HUES48 (cell line): ENCODE measurements around the gene CARNS1.

Experiments
- H3K27ac ChIP-seq: one replicate; pipeline ENCODE4 v1.7.0; 2013; ENCODE audit warnings: low read depth, low read length, inconsistent platforms
- H3K27me3 ChIP-seq: 2 replicates; pipeline ENCODE4 v1.6.1; 2013; ENCODE audit warnings: mild to moderate bottlenecking, low read length; ENCODE audit not compliant: control insufficient read depth, insufficient read depth
- H3K36me3 ChIP-seq: 2 replicates; pipeline ENCODE4 v1.6.1; 2013; ENCODE audit warnings: low read length; ENCODE audit not compliant: control insufficient read depth, insufficient read depth
- H3K4me1 ChIP-seq: 2 replicates; pipeline ENCODE4 v1.6.1; 2013; ENCODE audit warnings: mild to moderate bottlenecking, low read length; ENCODE audit not compliant: control insufficient read depth, insufficient read depth
- H3K4me3 ChIP-seq: 2 replicates; pipeline ENCODE4 v1.5.1; 2013; ENCODE audit warnings: mild to moderate bottlenecking, low read depth, low read length
- H3K9ac ChIP-seq: 2 replicates; pipeline ENCODE4 v1.6.1; 2013; ENCODE audit warnings: mild to moderate bottlenecking, low read depth, low read length, moderate library complexity
- H3K9me3 ChIP-seq: 2 replicates; pipeline ENCODE4 v1.6.1; 2013; ENCODE audit warnings: low read length; ENCODE audit not compliant: control insufficient read depth, insufficient read depth

The CARNS1 gene

DNA sequence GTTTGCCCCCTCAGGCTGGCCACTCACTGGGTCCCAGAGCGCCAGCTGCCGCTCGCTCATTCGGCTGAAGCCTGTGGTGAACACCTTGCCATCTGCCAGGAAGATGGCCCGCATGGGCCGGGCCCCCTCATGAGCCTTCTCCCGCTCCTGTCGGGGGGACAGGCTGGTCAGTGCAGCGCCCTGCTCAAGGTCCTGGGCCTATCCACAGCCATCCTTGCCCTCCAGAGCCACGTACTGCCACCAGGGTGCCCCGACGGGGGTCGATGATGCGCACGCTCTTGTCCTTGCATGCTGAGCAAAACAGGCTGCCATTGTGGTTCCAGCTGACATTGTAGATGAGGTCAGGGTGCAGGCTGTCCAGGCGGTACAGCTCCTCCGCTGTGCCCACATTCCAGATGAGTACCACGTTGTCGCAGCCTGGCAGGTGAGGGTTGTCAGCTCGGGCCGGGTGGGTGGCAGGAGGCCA, 25.7 kb downstream of the CARNS1 start:
- H3K4me3 ChIP-seq: no peak overlapping the region
- peaks cover 42% of the 10 kb centered on the region for H3K36me3 ChIP-seq
- H3K27ac ChIP-seq: no peak overlapping the region
- no peak overlapping the region for H3K9ac ChIP-seq
- no peaks in the 10 kb centered on the region for H3K9me3 ChIP-seq
- H3K4me1 ChIP-seq: peaks cover 14% of the 10 kb centered on the region
- no peaks in the 10 kb centered on the region for H3K27me3 ChIP-seq

- H3K4me3 ChIP-seq: no peak overlapping the region
- no peaks in the 10 kb centered on the region for H3K9me3 ChIP-seq
Measured at GRCh38 chr11:67441731-67442351, 26.4 kb downstream of the CARNS1 start.

DNA sequence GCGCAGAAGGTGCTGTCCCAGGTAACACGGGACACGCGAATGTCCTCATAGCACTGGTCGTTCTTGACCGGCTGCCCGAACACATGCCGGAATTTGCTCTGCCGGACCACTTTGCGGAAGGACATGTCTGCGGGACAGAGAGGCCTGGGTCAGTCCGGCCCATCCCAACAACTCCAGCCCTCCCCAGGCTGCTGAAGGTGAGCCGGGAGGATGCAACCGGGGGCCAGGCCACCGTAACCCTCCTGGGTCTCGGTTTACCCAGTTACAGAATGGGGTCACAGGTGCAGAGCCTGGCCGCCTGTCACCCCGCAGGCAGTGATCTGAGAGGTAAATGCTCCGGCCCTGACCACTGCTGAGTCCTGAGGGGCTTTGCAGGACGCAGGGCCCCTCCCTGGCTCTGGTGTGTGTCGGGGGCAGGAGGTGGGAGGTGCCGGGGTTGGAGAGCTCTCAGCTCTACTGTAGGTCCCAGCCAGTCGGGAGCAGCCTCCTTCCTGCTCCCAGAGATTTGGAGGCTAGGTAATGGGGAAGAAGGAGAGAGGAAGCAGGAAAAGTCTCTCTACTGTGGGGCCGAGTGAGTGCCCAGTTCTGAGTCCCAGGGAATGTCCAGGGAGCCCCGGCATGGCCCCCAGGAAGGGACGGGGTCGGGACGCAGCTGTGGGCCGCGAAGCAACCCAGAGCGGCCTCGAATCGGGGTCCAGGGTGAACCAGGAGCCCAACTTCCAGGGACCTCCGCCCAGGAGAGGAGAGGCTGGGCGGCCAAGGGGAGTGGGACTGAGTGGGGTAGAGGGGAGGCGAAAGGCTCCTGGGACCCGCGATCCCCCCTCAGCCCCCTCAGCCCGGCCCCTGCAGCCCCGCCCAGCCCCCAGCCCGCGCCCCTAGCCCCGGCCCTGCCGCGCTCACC, 27.3 kb downstream of the CARNS1 start:
- peak overlapping the region; percentile 70 for H3K4me3 ChIP-seq
- H3K9me3 ChIP-seq: no peaks in the 10 kb centered on the region
- H3K27ac ChIP-seq: peak overlapping the region; percentile 46
- peaks cover 39% of the 10 kb centered on the region for H3K36me3 ChIP-seq
- H3K27me3 ChIP-seq: no peaks in the 10 kb centered on the region
- peaks cover 3% of the 10 kb centered on the region; the same call in 1 of the 2 replicates for H3K4me1 ChIP-seq
- no peak overlapping the region for H3K9ac ChIP-seq

More at GRCh38 chr11:67441731-67442351, 26.4 kb downstream of the CARNS1 start:
- no peaks in the 10 kb centered on the region for H3K27me3 ChIP-seq
- H3K4me1 ChIP-seq: peaks cover 10% of the 10 kb centered on the region
- H3K9ac ChIP-seq: no peak overlapping the region
- H3K36me3 ChIP-seq: peaks cover 42% of the 10 kb centered on the region
- no peak overlapping the region for H3K27ac ChIP-seq

DNA sequence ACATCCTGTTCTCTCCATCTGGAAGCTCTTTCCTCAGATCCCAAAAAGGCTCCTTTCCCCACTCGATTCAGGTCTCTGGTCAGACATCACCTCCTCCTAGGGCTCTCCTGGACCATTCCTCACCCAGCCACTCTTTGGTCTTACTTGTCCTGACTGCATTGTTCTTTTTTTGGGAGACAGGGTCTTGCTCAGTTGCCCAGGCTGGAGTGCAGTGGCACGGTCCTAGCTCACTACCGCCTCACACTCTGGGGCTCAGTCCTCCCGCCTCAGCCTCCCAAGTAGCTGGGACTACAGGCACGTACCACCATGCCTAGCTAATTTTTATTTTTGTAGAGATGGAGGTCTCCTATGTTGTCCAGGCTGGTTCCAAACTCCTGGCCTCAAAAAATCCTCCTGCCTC, 30.0 kb downstream of the CARNS1 start:
- Histone ChIP-seq H3K9me3 (no peaks in the 10 kb centered on the region), H3K4me3 (no peak overlapping the region), H3K9ac (no peak overlapping the region), H3K36me3 (peaks cover 14% of the 10 kb centered on the region), H3K27me3 (no peaks in the 10 kb centered on the region), H3K4me1 (no peaks in the 10 kb centered on the region), H3K27ac (no peak overlapping the region)

GRCh38 chr11:67448220-67448609, 32.7 kb downstream of the CARNS1 start:
- H3K27me3 ChIP-seq: no peaks in the 10 kb centered on the region
- H3K27ac ChIP-seq: no peak overlapping the region
- H3K36me3 ChIP-seq: no peaks in the 10 kb centered on the region
- H3K9me3 ChIP-seq: no peaks in the 10 kb centered on the region
- no peaks in the 10 kb centered on the region for H3K4me1 ChIP-seq
- H3K9ac ChIP-seq: no peak overlapping the region
- H3K4me3 ChIP-seq: no peak overlapping the region

GRCh38 chr11:67449116-67449844, 33.8 kb downstream of the CARNS1 start:
- Histone ChIP-seq H3K4me1 (no peaks in the 10 kb centered on the region), H3K27ac (no peak overlapping the region), H3K27me3 (no peaks in the 10 kb centered on the region), H3K9ac (no peak overlapping the region), H3K4me3 (no peak overlapping the region), H3K9me3 (no peaks in the 10 kb centered on the region), H3K36me3 (no peaks in the 10 kb centered on the region)

DNA sequence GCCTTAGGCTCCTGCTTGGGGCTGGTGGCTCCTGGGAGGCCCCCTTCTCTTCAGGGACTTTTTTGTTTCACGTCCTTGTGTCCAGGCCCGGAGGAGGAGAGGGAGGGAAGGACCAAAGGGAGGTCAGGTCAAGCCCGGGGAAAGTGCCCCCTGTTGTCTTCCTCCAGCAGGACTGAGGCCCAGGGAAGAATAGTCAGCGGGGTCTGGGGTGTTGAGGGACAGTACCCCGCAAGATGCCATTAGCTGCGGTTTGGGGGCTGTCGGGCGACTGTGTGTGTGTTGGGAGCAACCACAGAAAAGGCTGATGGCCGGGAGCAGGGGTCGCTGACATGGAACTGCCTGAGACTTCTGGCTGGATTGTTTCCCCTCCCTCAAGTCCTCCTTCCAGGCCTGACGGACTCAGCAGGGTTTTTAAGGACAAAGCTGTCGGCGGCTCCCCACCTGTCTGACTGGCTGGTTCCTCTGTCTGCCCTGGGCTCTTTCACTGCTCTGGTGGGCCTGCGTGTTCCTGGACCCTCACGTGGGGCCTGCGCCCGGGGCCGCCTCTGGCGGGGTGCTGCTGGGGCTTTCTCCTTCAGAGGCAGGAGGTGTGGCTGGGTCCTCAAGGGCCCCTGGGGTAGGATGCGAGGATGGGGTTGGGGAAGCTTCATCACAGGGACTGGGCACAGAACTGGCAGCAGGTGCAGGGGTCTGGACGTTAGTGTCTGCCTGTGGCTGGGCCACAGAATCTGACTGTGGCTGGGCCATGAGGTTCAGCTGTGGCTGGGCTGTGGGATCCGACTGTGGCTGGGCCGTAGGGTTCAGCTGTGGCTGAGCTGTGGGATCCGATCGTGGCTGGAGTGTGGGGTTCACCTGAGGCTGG, 35.5 kb downstream of the CARNS1 start:
- H3K4me3 ChIP-seq: no peak overlapping the region
- no peaks in the 10 kb centered on the region for H3K27me3 ChIP-seq
- no peak overlapping the region for H3K27ac ChIP-seq
- no peaks in the 10 kb centered on the region for H3K36me3 ChIP-seq
- H3K4me1 ChIP-seq: no peaks in the 10 kb centered on the region
- no peak overlapping the region for H3K9ac ChIP-seq
- no peaks in the 10 kb centered on the region for H3K9me3 ChIP-seq

DNA sequence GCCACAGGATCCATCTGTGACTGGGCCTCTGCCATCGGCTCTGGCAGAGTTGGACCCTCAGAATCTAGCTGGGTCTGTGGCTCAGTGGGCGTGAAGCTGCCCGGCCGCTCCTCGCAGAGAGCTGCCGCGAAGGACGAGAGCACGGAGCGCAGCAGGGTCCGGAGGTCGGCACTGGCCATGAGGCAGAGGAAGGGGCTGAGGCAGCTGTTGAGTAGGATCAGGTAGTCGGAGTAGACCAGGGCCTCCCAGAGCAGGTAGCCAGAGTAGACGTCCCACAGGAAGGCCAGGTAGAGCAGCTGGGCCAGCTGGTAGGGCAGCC, 36.1 kb downstream of the CARNS1 start:
- Histone ChIP-seq H3K27me3 (no peaks in the 10 kb centered on the region), H3K9me3 (no peaks in the 10 kb centered on the region), H3K4me1 (no peaks in the 10 kb centered on the region), H3K36me3 (no peaks in the 10 kb centered on the region), H3K27ac (no peak overlapping the region), H3K9ac (no peak overlapping the region), H3K4me3 (no peak overlapping the region)

DNA sequence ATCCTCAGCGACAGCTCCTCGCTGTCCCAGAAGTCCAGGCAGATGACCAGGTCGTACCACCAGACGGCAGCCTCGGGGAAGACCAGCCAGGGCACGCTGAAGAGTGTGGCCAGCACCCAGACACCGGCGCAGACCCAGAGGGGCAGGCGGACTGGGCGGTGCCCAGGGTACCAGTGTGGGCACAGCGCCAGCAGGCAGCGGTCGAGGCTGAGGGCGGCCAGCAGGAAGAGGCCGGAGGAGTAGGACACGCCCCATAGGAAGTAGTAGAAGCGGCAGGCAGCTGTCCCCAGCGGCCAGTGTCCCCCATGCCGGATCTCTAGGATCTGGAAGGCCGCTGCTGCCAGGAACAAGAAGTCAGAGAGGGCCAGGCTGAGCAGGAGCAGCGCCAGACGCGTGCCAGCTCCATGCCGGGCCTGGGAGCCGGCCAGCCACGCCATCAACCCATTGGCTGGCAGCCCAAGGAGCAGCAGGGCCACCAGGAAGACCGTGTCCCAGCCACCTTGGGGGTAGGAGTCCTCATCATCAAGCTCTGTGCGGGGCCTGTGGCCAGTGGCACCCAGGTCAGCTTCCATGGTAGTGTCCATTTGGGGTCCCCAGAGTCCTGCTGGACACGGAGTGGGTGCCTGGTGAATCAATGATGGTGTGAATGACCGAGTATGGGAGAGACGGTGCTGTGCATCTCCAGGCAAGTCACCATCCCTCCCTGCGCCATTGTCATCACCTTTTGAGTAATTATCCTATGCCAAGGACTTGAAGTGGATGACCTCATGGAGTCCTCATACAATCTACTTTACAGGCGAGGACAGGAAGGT, 36.9 kb downstream of the CARNS1 start, which contains the start of gene GPR152:
Gene GPR152, minus strand, starts transcription at position 589 of the 812 bp plus-strand sequence. Its CDS starts 5 bp downstream, at position 584.
- Histone ChIP-seq H3K4me3 (no peak within 1 kb of the TSS), H3K9ac (no peak within 1 kb of the TSS), H3K27me3 (no peaks in the 10 kb centered on the region), H3K36me3 (no peaks in the 10 kb centered on the region), H3K27ac (no peak within 1 kb of the TSS), H3K9me3 (no peaks in the 10 kb centered on the region), H3K4me1 (no peaks in the 10 kb centered on the region)
